ES-I3 (cell line): ENCODE results near the gene YARS2.
"Not testable (repeated sequence)": the region's sequence is repeated elsewhere in the genome, so short reads cannot be mapped to it uniquely, and the experiment has no call there.

ENCODE experiments used
- H3K36me3 ChIP-seq: 2 replicates; pipeline ENCODE4 v1.6.1; 2013; ENCODE audit warnings: mild to moderate bottlenecking, low read length, control low read depth, moderate library complexity; ENCODE audit not compliant: insufficient read depth
- H3K4me1 ChIP-seq: 2 replicates; pipeline ENCODE4 v1.6.1; 2013; ENCODE audit warnings: mild to moderate bottlenecking, control low read depth, low read length; ENCODE audit not compliant: insufficient read depth
- H3K9ac ChIP-seq: 2 replicates; pipeline ENCODE4 v1.6.1; 2013; ENCODE audit warnings: low read depth, mild to moderate bottlenecking, low read length, moderate library complexity
- H3K9me3 ChIP-seq: 2 replicates; pipeline ENCODE4 v1.6.1; 2013; ENCODE audit warnings: mild to moderate bottlenecking, low read length, moderate library complexity; ENCODE audit not compliant: control insufficient read depth, insufficient read depth

YARS2 gene

GRCh38 chr12:32726286-32726685, 29.4 kb downstream of the YARS2 start:
- Histone ChIP-seq H3K36me3 (peaks cover 8% of the 10 kb centered on the region), H3K9ac (no peak overlapping the region), H3K9me3 (no peaks in the 10 kb centered on the region), H3K4me1 (no peaks in the 10 kb centered on the region)

- not testable (repeated sequence) for H3K9ac ChIP-seq, H3K9me3 ChIP-seq, H3K4me1 ChIP-seq, H3K36me3 ChIP-seq
Measured at GRCh38 chr12:32725308-32725707, 30.4 kb downstream of the YARS2 start.

GRCh38 chr12:32718926-32719325, 36.8 kb downstream of the YARS2 start:
- Histone ChIP-seq H3K36me3 (no peaks in the 10 kb centered on the region), H3K4me1 (no peaks in the 10 kb centered on the region), H3K9ac (no peak overlapping the region), H3K9me3 (no peaks in the 10 kb centered on the region)

GRCh38 chr12:32714772-32715171, 40.9 kb downstream of the YARS2 start:
- no peaks in the 10 kb centered on the region for H3K4me1 ChIP-seq
- H3K36me3 ChIP-seq, result no peaks in the 10 kb centered on the region
- no peak overlapping the region for H3K9ac ChIP-seq
- no peaks in the 10 kb centered on the region for H3K9me3 ChIP-seq

GRCh38 chr12:32708926-32709325, 46.8 kb downstream of the YARS2 start:
- no peaks in the 10 kb centered on the region for H3K9me3 ChIP-seq
- no peaks in the 10 kb centered on the region for H3K4me1 ChIP-seq
- H3K36me3 ChIP-seq, result no peaks in the 10 kb centered on the region
- H3K9ac ChIP-seq, result no peak overlapping the region

GRCh38 chr12:32706335-32707024, 49.2 kb downstream of the YARS2 start:
- H3K9me3 ChIP-seq, result no peaks in the 10 kb centered on the region
- H3K36me3 ChIP-seq, result no peaks in the 10 kb centered on the region
- no peaks in the 10 kb centered on the region for H3K4me1 ChIP-seq
- H3K9ac ChIP-seq, result no peak overlapping the region

- no peaks in the 10 kb centered on the region for H3K4me1 ChIP-seq
- no peaks in the 10 kb centered on the region for H3K36me3 ChIP-seq
- H3K9me3 ChIP-seq, result no peaks in the 10 kb centered on the region
- H3K9ac ChIP-seq, result no peak overlapping the region
Measured at GRCh38 chr12:32705783-32706182, 49.9 kb downstream of the YARS2 start.

GRCh38 chr12:32702946-32703345, 52.8 kb downstream of the YARS2 start:
- Histone ChIP-seq H3K4me1 (no peaks in the 10 kb centered on the region), H3K36me3 (no peaks in the 10 kb centered on the region), H3K9ac (no peak overlapping the region), H3K9me3 (no peaks in the 10 kb centered on the region)

- no peaks in the 10 kb centered on the region for H3K9me3 ChIP-seq
- no peaks in the 10 kb centered on the region for H3K36me3 ChIP-seq
- H3K4me1 ChIP-seq, result no peaks in the 10 kb centered on the region
- H3K9ac ChIP-seq, result no peak overlapping the region
Measured at GRCh38 chr12:32702473-32702872, 53.2 kb downstream of the YARS2 start.

- not testable (repeated sequence) for H3K9ac ChIP-seq, H3K4me1 ChIP-seq, H3K36me3 ChIP-seq, H3K9me3 ChIP-seq
Measured at GRCh38 chr12:32699437-32699836, 56.3 kb downstream of the YARS2 start.

- no peak overlapping the region for H3K9ac ChIP-seq
- no peaks in the 10 kb centered on the region for H3K4me1 ChIP-seq
- no peaks in the 10 kb centered on the region for H3K9me3 ChIP-seq
- H3K36me3 ChIP-seq, result no peaks in the 10 kb centered on the region
Measured at GRCh38 chr12:32698285-32698684, 57.4 kb downstream of the YARS2 start.

- Histone ChIP-seq H3K36me3 (no peaks in the 10 kb centered on the region), H3K9ac (no peak overlapping the region), H3K4me1 (no peaks in the 10 kb centered on the region), H3K9me3 (no peaks in the 10 kb centered on the region)
Measured at GRCh38 chr12:32697445-32697844, 58.3 kb downstream of the YARS2 start.
